NCI-H2107 (cell line): ENCODE data around the gene SELENOF.
"Not testable (repeated sequence)": the region's sequence is repeated elsewhere in the genome, so short reads cannot be mapped to it uniquely, and the experiment has no call there.

Source experiments
- DNase-seq: peaks from one replicate; lab custom pipeline; 2025; lab: John Stamatoyannopoulos, UW

SELENOF gene

DNA sequence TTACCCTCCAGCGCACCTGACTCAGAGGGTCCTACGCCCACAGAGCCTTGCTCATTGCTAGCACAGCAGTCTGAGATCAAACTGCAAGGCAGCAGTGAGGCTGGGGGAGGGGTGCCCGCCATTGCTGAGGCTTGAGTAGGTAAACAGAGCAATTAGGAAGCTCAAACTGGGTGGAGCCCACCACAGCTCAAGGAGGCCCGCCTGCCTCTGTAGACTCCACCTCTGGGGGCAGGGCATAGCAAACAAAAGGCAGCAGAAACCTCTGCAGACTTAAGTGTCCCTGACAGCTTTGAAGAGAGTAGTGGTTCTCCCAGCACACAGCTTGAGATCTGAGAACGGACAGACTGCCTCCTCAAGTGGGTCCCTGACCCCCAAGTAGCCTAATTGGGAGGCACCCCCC, 99.8 kb downstream of the SELENOF start:
- DNase-seq: not testable (repeated sequence)
